A549 (cell line): Measurements from ENCODE around the gene ARPP21. TPM values are rescaled to one million over a fixed set of nuclear protein-coding genes. Genes with fewer than 3 reads are reported as not detected.

ENCODE experiments used
- ATAC-seq, 2 experiments: fragments of 200-7000 bp in 1 of 2; fragments of >200 bp in 1 of 2; cut with Nextera tagmentation in 1 of 2; cut with Tn5 transposase in 1 of 2; 3 replicates each; pipeline versions ENCODE4 v1.8.0 to v1.9.1; 2018 to 2020; ENCODE audit warnings: mild to moderate bottlenecking in 1 of 2, moderate library complexity in 1 of 2
- CTCF ChIA-PET: fragments of 300-600 bp; sonication (Branson Sonifier 250); formaldehyde crosslinking; extraction: SDS; loops from one replicate; lab custom pipeline; 2021; ENCODE audit warnings: antibody characterized with exemption, inconsistent platforms; lab: Yijun Ruan, JAX
- POLR2A ChIA-PET: fragments of 350-600 bp; formaldehyde crosslinking; extraction: SDS; loops from one replicate; lab custom pipeline; 2021; ENCODE audit warnings: antibody characterized with exemption, inconsistent platforms; lab: Yijun Ruan, JAX
- DNase-seq, 2 experiments: peaks; one replicate each; pipeline versions ENCODE4 v3.0.0 to v3.0.0-alpha.2; 2011 to 2016; ENCODE audit warnings: low read depth in 1 of 2, low spot score in 1 of 2
- FAIRE-seq: peaks from 2 replicates; lab custom pipeline; 2011; peaks lifted over from hg19 to GRCh38; lab: Jason Lieb, UNC
- H3K27ac ChIP-seq, 2 experiments: fragments of >200 bp; sonication (Bioruptor Twin); formaldehyde crosslinking; 3 replicates each; pipeline ENCODE4 v1.5.1; 2016 to 2017
- H3K4me1 ChIP-seq: fragments of >200 bp; sonication (Bioruptor Twin); formaldehyde crosslinking; 3 replicates; pipeline ENCODE4 v1.6.1; 2016
- H3K4me2 ChIP-seq: fragments of >200 bp; sonication (Bioruptor Twin); formaldehyde crosslinking; 3 replicates; pipeline ENCODE4 v1.6.1; 2016
- H3K4me3 ChIP-seq: fragments of >200 bp; sonication (Bioruptor Twin); formaldehyde crosslinking; 3 replicates; pipeline ENCODE4 v1.5.1; 2016
- H3K9me3 ChIP-seq: fragments of >200 bp; sonication (Bioruptor Twin); formaldehyde crosslinking; 3 replicates; pipeline ENCODE4 v1.6.1; 2016
- CEBPB ChIP-seq, 2 experiments: fragments of >200 bp in 1 of 2; sonication (Bioruptor Twin) in 1 of 2; formaldehyde crosslinking in 1 of 2; IDR thresholded peaks; 2 replicates each; pipeline ENCODE4 v1.6.1; 2012 to 2016
- EP300 ChIP-seq, 2 experiments: fragments of >200 bp; sonication (Bioruptor Twin); formaldehyde crosslinking; IDR thresholded peaks; 2 replicates in 1 of 2; 3 replicates in 1 of 2; pipeline ENCODE4 v1.6.1; 2016 to 2017
- FOSL2 ChIP-seq, 2 experiments: fragments of 450-650 bp in 1 of 2; fragments of >200 bp in 1 of 2; sonication (Bioruptor Twin) in 1 of 2; formaldehyde crosslinking; IDR thresholded peaks; 2 replicates each; pipeline versions ENCODE4 v1.5.0 to v1.6.1; 2016 to 2020; ENCODE audit warnings: mild to moderate bottlenecking in 1 of 2, moderate library complexity in 1 of 2
- GATA3 ChIP-seq: IDR thresholded peaks from 2 replicates; pipeline ENCODE4 v1.6.1; 2012; ENCODE audit warnings: borderline replicate concordance
- HDAC2 ChIP-seq: fragments of 200-600 bp; sonication (generic); IDR thresholded peaks from 2 replicates; pipeline ENCODE4 v1.6.1; 2016
- HEYL ChIP-seq: fragments of 250-450 bp; sonication (Bioruptor Pico); IDR thresholded peaks from 2 replicates; pipeline ENCODE4 v1.8.0; 2021; ENCODE audit warnings: mild to moderate bottlenecking, moderate library complexity
- HOXB13 ChIP-seq: fragments of 250-450 bp; sonication (Bioruptor Pico); IDR thresholded peaks from 2 replicates; pipeline ENCODE4 v1.5.0; 2020; ENCODE audit warnings: low read depth, mild to moderate bottlenecking, moderate library complexity
- HOXB5 ChIP-seq: fragments of 250-450 bp; sonication (Bioruptor Pico); IDR thresholded peaks from 2 replicates; pipeline ENCODE4 v1.5.0; 2020; ENCODE audit warnings: mild to moderate bottlenecking, moderate library complexity
- JUN ChIP-seq, 2 experiments: fragments of >200 bp; sonication (Bioruptor Twin); formaldehyde crosslinking; IDR thresholded peaks; 2 replicates in 1 of 2; 3 replicates in 1 of 2; pipeline ENCODE4 v1.6.1; 2016 to 2017
- JUNB ChIP-seq: fragments of >200 bp; sonication (Bioruptor Twin); formaldehyde crosslinking; IDR thresholded peaks from 2 replicates; pipeline ENCODE4 v1.6.1; 2016
- KDM1A ChIP-seq: fragments of 200-600 bp; sonication (generic); IDR thresholded peaks from 2 replicates; pipeline ENCODE4 v1.6.1; 2016; ENCODE audit warnings: low read depth, mild to moderate bottlenecking
- MAX ChIP-seq: IDR thresholded peaks from 2 replicates; pipeline ENCODE4 v1.6.1; 2012
- NFE2L2 ChIP-seq: fragments of 150-350 bp; conservative IDR thresholded peaks from 2 replicates; pipeline ENCODE4 v1.6.1; 2014; ENCODE audit warnings: low read length
- POLR2A ChIP-seq: IDR thresholded peaks from 2 replicates; pipeline ENCODE4 v1.6.1; 2012; ENCODE audit warnings: mild to moderate bottlenecking, low read length
- POLR2AphosphoS2 ChIP-seq: conservative IDR thresholded peaks from 2 replicates; pipeline ENCODE4 v1.6.1; 2012; ENCODE audit warnings: low read length, improper control_type of control experiment, inconsistent platforms
- RCOR1 ChIP-seq: fragments of 150-350 bp; IDR thresholded peaks from 2 replicates; pipeline ENCODE4 v1.6.1; 2014; ENCODE audit warnings: antibody characterized with exemption, low read length, low read depth
- RFX5 ChIP-seq: fragments of 450-650 bp; IDR thresholded peaks from 2 replicates; pipeline ENCODE4 v1.7.1; 2014; ENCODE audit warnings: antibody characterized with exemption, mild to moderate bottlenecking, moderate library complexity
- SREBF2 ChIP-seq: fragments of 450-650 bp; IDR thresholded peaks from 2 replicates; pipeline ENCODE4 v1.6.1; 2014; ENCODE audit warnings: mild to moderate bottlenecking, moderate library complexity
- ZFP36 ChIP-seq: fragments of 450-650 bp; IDR thresholded peaks from 2 replicates; pipeline ENCODE4 v1.6.1; 2014; ENCODE audit warnings: borderline replicate concordance; ENCODE audit not compliant: partially characterized antibody
- ZNF302 ChIP-seq: fragments of 250-450 bp; sonication (Bioruptor Pico); IDR thresholded peaks from 2 replicates; pipeline ENCODE4 v1.9.0; 2021; ENCODE audit warnings: inconsistent platforms, mild to moderate bottlenecking, moderate library complexity
- ZSCAN20 ChIP-seq: fragments of 250-450 bp; sonication (Bioruptor Pico); IDR thresholded peaks from 2 replicates; pipeline ENCODE4 v1.8.0; 2022; ENCODE audit warnings: mild to moderate bottlenecking, moderate library complexity
- WGBS: methylation state at CpG from one replicate; pipeline ENCODE4 v1.1.6; 2017; ENCODE audit errors: missing lambda C conversion rate; 5-methylcytosine and 5-hydroxymethylcytosine counted together
- polyA plus RNA-seq, 4 experiments: library from polyadenylated mRNA; depleted of rRNA in 3 of 4; stranded (reverse); fragments of >200 nt; fragmentation: RNase III in 1 of 4; extraction: RNeasy Plus Mini Kit Qiagen cat#74134 plus additional on column Dnase treatment in 1 of 4; gene quantifications; 2 replicates in 3 of 4; 3 replicates in 1 of 4; pipeline ENCODE4 v1.2.3, GENCODE V29; 2011 to 2017
- TF ChIP-seq, protein P1 (sequence below): IDR thresholded peaks from 2 replicates; pipeline ENCODE4 v1.6.1; 2012
- TF ChIP-seq, protein P2 (sequence below): fragments of >200 bp; sonication (Bioruptor Twin); formaldehyde crosslinking; IDR thresholded peaks from 3 replicates; pipeline ENCODE4 v1.6.1; 2016
- TF ChIP-seq, protein P3 (sequence below): fragments of 450-650 bp; IDR thresholded peaks from 2 replicates; pipeline ENCODE4 v1.6.1; 2014; ENCODE audit warnings: antibody characterized with exemption

ARPP21 gene
- polyA plus RNA-seq, 2 of the 4 experiments (the other 2 are of a cell fraction) = 0.03 TPM; not detected in 1

DNA sequence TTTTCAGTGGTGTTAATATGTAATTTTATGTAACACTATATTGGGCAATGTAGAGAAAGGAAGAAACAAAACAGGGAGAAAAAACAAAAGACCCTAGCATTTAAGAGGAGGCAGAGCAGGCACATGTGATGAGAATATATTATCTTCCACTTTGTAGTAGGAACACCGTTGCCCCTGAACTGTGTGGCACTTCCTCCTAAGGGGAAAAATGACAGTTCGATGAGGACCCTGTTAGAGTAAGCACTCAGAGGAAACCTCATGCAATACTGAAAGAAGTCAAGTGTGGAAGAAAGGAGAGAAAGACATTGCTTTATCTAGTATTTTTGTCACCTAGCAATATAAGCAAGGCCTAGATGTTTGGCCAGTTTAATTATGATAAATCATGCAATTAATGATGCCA lies 32.2 kb downstream of the ARPP21 start (continued):
- TF ChIP-seq RCOR1 (no peak), HDAC2 (no peak), HEYL (no peak), JUNB (no peak), JUN (IDR thresholded peaks at IDR 0.05) (no peak), HOXB5 (CRISPR knock-in tag) (no peak)

GRCh38 chr3:35673017-35673416 lies 33.7 kb downstream of the ARPP21 start:
- H3K4me1 ChIP-seq = no peaks in the 10 kb centered on the region
- ChIA-PET CTCF (interaction anchor here (2.1 kb wide), 1 partner anchor 14 kb away, joined by 5 read pairs; no protein-coding TSS in a partner anchor), POLR2A (no interaction called here)
- WGBS = 48% methylated on average over 3 of the region's 3 CpGs
- H3K9me3 ChIP-seq = no peaks in the 10 kb centered on the region
- no peak for DNase-seq
- no peak for ATAC-seq
- FAIRE-seq = no peak
- no peak overlapping the region for H3K4me3 ChIP-seq
- TF ChIP-seq HOXB13 (CRISPR knock-in tag) (no peak), HDAC2 (no peak), POLR2A (no peak), MAX (no peak), SREBF2 (no peak), ZFP36 (no peak), RFX5 (no peak), ZNF302 (CRISPR knock-in tag) (no peak), GATA3 (no peak), JUN (IDR thresholded peaks at IDR 0.05) (no peak), POLR2AphosphoS2 (no peak), ZSCAN20 (CRISPR knock-in tag) (no peak), FOSL2 (IDR thresholded peaks at IDR 0.05) (no peak), FOSL2 (CRISPR knock-in tag; IDR thresholded peaks at IDR 0.05) (no peak), NFE2L2 (no peak)
- TF ChIP-seq, protein P1, sequence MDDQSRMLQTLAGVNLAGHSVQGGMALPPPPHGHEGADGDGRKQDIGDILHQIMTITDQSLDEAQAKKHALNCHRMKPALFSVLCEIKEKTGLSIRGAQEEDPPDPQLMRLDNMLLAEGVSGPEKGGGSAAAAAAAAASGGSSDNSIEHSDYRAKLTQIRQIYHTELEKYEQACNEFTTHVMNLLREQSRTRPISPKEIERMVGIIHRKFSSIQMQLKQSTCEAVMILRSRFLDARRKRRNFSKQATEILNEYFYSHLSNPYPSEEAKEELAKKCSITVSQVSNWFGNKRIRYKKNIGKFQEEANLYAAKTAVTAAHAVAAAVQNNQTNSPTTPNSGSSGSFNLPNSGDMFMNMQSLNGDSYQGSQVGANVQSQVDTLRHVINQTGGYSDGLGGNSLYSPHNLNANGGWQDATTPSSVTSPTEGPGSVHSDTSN = no peak
- TF ChIP-seq, protein P2, sequence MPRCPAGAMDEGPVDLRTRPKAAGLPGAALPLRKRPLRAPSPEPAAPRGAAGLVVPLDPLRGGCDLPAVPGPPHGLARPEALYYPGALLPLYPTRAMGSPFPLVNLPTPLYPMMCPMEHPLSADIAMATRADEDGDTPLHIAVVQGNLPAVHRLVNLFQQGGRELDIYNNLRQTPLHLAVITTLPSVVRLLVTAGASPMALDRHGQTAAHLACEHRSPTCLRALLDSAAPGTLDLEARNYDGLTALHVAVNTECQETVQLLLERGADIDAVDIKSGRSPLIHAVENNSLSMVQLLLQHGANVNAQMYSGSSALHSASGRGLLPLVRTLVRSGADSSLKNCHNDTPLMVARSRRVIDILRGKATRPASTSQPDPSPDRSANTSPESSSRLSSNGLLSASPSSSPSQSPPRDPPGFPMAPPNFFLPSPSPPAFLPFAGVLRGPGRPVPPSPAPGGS = no peak
- H3K27ac ChIP-seq = no peak overlapping the region
- H3K4me2 ChIP-seq = no peak overlapping the region

- no peaks in the 10 kb centered on the region for H3K4me1 ChIP-seq
- 46% methylated on average over 5 of the region's 5 CpGs for WGBS
- FAIRE-seq (no peak), ATAC-seq (no peak), DNase-seq (no peak)
- no peak overlapping the region for H3K27ac ChIP-seq
- POLR2A ChIA-PET = no interaction called here
- TF ChIP-seq MAX (no peak), CEBPB (IDR thresholded peaks at IDR 0.05) (peak in 1 of 2 experiments; percentile 8; a peak in 1 of 4 replicates)
- no peaks in the 10 kb centered on the region for H3K9me3 ChIP-seq
- CTCF ChIA-PET = no interaction called here
- no peak overlapping the region for H3K4me3 ChIP-seq
- H3K4me2 ChIP-seq = no peak overlapping the region
Observed at GRCh38 chr3:35674451-35675109, 35.3 kb downstream of the ARPP21 start.

DNA sequence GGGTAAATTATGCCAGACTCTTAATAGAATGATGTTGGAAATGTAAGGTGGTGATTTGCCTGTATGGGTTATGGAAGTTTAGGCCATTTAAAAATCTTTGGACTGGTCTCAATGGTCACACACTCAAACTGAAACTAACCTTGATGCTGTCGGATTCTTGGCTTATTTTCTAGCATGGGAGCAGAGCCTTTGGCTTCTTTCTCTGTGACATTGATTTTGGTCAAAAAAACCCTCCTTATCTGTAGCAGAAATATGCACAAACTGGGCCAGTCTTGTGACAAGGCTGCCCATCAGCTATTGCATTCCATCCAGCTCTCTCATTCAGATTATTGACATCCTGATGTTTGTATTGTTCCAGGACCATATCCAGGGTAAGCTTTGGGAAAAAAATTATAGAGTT lies 35.9 kb downstream of the ARPP21 start:
- WGBS = 28% methylated on average over 1 of the region's 1 CpG

More for the DNA sequence above, 35.9 kb downstream of the ARPP21 start:
- H3K9me3 ChIP-seq = no peaks in the 10 kb centered on the region
- no peak for DNase-seq
- no peak overlapping the region for H3K4me2 ChIP-seq
- TF ChIP-seq, protein P3, sequence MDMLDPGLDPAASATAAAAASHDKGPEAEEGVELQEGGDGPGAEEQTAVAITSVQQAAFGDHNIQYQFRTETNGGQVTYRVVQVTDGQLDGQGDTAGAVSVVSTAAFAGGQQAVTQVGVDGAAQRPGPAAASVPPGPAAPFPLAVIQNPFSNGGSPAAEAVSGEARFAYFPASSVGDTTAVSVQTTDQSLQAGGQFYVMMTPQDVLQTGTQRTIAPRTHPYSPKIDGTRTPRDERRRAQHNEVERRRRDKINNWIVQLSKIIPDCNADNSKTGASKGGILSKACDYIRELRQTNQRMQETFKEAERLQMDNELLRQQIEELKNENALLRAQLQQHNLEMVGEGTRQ = no peak
- no peak for TF ChIP-seq JUN (IDR thresholded peaks at IDR 0.05)
- TF ChIP-seq GATA3 = no peak
- TF ChIP-seq KDM1A = no peak
- no peak for TF ChIP-seq EP300 (IDR thresholded peaks at IDR 0.05)
- no peak for TF ChIP-seq MAX
- no peak for ATAC-seq
- no peak for FAIRE-seq
- no peak overlapping the region for H3K27ac ChIP-seq
- no peak overlapping the region for H3K4me3 ChIP-seq
- ChIA-PET CTCF (no interaction called here), POLR2A (no interaction called here)
- no peaks in the 10 kb centered on the region for H3K4me1 ChIP-seq
